IPS-NIHi11 (cell line): Measurements from ENCODE around the gene SYT8.

Source experiments
- DNase-seq: peaks from one replicate; pipeline ENCODE4 v3.0.0; 2012; ENCODE audit warnings: mixed read lengths, low spot score

SYT8 gene

DNA sequence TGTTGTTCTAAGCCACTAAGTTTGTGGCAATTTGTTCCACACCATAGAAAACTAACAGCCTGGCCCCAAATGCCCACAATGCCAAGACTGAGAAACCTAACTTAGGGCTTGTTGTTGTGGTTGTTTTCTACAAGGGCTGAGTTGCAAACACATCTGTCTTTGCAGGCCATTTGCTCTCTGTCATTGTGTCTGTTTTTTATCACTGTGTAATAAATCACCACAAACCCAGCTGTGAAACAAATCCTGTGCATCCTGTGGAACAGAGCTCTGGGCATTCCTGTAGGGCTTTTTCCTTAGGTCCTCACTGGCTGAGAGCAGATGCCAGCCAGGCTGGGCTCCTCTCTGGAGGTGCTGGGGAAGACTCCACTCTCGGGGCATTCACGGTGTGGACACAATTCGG is 15.7 kb upstream of the SYT8 start:
- DNase-seq, result no peak

GRCh38 chr11:1820463-1821325 is 14.1 kb upstream of the SYT8 start:
- no peak for DNase-seq

- DNase-seq, result no peak
Measured at GRCh38 chr11:1821562-1821961, 13.2 kb upstream of the SYT8 start.

- DNase-seq, result no peak
Measured at GRCh38 chr11:1822648-1823375, 12.0 kb upstream of the SYT8 start.

- no peak for DNase-seq
Measured at GRCh38 chr11:1823376-1824220, 11.2 kb upstream of the SYT8 start.

DNA sequence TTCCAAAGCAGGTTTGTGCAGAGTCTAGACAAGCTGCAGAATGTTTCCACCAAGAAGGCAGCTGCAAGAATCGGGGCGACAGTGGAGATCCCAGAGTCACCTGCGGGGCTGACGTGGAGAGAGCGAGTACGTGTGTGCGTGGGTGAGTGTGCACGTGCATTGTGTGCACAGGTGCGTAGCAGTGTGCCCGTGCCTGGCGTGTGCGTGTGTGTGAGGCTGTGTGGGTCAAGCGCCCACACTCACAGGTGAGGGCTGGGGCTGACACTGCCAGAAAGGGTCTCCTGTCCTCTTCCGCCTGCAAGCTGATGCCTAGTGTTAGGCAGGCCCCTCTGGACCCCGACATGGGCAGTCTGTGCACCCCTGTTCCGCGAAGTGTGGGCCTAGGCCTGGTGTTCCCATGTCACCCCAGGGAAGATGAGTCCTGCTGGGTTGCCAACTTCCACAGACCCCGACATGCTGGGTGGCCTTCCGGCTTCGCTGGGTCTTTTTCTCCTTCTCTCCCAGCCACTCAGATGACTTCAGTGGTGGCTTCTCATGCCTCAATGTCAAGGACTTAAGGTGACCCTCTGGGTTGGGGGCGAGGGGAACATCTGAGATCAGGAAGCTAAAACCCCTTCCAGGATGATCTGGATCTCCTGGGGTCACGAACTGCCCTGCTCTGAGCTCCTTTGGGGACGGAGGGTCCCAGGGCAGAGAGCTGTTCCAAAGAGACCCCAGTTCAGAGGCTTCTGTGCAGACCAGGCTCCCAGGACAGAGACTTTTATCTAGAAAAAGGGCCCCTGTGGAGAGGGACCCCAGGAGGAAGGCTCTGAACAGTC is 10.4 kb upstream of the SYT8 start:
- DNase-seq, result no peak

GRCh38 chr11:1825039-1825740 is 9.6 kb upstream of the SYT8 start:
- DNase-seq, result peak; percentile 99

- no peak for DNase-seq
Measured at GRCh38 chr11:1825785-1826451, 8.9 kb upstream of the SYT8 start.

DNA sequence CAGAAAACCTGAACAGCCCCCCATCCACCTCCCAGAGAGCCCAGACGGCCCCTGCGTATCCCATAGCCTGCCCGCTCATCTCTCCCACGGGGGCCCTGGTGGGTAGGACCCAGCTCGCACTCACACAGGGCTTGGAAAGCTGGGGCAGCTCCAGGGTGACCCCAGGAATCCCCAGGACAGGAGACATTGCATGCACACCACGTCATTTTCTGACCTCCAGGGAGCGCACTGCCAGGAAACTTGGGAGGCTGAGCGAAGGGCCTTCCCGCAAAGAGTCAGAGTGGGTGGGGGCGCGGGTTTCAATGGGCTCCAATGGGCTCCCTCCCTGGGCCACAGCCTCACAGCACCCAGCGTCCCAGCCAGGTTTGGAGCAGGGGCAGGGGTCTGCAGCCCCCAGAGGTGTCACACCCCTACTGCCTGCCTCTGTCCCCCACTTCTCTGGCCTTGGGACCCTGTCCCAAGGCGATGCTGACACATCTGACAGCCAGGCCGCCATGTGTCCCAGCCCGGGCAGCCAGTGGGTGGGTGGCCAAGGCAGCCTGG is 8.2 kb upstream of the SYT8 start:
- peak; percentile 64 for DNase-seq

- no peak for DNase-seq
Measured at GRCh38 chr11:1827095-1827813, 7.5 kb upstream of the SYT8 start.

DNA sequence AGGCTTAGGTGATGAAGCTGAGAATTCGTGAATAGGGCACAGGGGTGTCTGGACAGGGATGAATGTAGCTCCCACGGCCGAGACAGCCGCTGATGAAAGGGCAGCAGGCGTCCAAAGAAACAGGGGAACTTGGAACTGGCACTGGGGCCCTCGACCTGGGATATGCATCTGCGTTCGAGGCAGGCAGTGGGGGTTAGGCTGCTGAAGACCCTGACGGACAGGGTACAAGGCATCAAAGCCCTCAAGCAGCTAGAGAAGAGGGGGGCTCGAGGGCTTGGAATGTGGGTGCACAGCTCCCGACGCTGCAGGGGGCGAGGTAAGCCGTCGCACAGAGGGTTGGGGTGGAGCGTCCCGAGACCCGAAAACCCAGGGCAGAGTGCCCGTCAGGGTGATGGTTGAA is 6.9 kb upstream of the SYT8 start:
- DNase-seq, result no peak

DNA sequence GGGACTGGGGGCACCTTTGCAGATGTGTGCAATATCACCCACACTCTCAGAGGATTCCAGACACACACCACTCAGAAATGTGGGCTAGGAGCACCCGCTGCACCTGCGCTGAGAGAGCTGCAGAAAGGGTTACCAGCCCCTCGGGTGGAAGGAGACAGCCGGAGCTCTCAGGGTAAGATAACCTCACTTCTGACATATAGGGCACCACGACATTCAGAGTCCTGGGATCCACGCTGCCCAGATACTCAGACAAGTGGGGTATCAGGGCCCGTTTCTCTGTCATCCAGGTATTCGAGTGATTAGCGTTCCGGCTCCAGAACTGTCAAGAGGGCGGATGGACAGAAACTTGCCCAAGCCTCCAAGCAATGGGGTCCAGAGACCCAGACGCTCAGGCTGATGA is 6.2 kb upstream of the SYT8 start:
- DNase-seq, result no peak

DNA sequence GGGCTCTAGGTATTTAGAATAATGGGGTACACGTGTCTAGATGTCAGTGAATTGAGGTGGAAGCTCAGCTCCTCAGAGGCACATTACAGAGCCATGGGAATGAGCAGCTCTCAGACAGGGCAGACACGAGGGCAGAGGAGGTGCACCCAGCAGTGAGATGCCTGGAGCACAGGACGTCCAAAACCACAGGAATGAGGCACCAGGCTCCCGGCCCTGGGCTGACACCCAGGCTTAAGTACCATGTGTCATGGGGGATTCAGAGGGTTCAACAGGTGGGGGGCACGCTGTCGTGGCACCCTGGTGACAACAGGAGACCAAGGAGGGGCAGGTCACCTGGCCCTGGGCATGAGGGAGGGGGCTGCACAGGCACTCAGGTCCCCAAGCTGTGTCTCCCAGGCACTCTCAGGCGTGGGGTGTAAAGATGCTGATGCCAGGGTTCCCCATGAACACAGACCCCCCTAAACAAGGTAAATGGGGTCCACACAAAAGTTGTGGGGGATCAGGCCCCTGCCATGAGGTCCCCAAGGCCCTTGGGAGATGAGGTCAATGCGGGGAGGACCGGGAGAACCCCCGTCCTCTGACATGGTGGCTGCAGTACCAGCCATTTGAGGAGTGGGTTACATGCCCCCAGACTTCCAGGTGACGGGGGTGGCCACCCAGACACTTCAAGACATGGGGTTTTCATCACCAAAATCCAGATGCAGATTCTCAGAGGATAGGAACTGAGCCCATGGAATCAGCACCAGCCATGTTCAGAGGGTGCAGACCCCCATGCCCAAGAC is 5.6 kb upstream of the SYT8 start:
- no peak for DNase-seq

DNA sequence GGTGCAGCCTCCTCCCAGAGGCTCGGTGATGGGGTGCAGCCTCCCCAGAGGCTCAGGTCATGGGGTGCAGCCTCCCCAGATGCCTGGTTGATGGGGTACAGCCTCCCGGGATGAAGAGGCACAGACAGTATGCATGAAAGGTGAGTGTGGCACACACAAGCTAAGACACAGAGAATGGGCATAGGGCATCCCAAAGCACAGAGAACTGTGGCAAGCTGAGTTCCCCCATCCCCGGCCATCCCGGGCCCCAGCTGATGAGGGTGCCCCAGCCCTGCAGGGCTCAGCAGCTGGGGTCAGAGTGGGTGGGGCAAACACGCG is 4.8 kb upstream of the SYT8 start:
- no peak for DNase-seq

DNA sequence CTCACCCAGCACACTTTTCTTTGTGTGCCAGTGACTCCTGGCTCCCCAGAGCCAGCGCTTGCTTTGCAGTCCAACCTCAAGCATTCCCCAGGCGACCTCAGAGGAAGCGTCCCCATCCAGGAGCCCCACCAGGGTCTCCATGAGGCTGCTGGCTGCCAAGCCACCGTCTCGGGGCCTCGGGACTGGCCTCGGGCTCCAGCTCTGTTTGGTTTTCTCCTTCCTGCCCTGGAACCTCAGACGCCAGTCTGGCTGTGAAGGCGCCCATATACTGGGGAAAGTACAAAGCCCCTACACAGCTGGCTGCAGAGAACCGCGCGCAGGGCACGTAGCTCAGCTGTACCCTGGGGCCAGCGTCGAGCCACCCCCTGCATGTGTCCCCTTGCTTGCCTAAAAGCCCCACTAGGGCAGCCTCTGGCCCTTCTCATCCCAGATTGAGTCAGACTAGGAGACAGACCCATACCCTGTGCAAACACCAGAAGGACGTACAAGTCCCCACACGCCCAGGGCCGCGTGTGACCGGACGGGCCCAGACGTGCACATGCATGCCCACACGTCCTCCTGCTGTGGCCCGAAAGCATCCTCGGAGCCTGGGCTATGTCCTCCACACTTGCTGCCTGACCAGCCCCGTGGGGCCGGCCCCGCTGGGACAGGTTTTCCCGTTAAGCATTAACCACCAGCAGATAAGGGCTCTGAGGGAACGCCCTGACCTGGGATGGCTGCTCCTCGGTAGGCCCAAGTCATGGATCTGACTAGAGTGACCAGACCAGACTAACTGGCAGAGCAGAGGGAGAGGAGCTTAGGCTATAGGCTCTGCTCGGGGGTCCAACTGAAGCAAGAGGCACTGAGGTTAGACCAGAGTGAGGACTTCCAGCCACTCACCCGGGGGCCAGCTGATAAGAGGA is 4.2 kb upstream of the SYT8 start:
- DNase-seq, result no peak

- DNase-seq, result no peak
Measured at GRCh38 chr11:1831338-1832210, 3.2 kb upstream of the SYT8 start.
